Skeletal muscle satellite cell (primary cell): Measurements from ENCODE around the gene WNT7A.

Source experiments
- H3K27me3 ChIP-seq: 2 replicates; pipeline ENCODE4 v1.7.0; 2013; ENCODE audit warnings: low read length; ENCODE audit not compliant: control insufficient read depth, insufficient read depth
- H3K36me3 ChIP-seq: 2 replicates; pipeline ENCODE4 v1.7.0; 2013; ENCODE audit warnings: mild to moderate bottlenecking, control low read depth, low read length; ENCODE audit not compliant: insufficient read depth
- H3K4me1 ChIP-seq: 2 replicates; pipeline ENCODE4 v1.7.0; 2013; ENCODE audit warnings: low read length; ENCODE audit not compliant: control insufficient read depth, insufficient read depth
- H3K4me2 ChIP-seq: 2 replicates; pipeline ENCODE4 v1.7.0; 2013; ENCODE audit warnings: mild to moderate bottlenecking, low read length
- H3K4me3 ChIP-seq: 2 replicates; pipeline ENCODE4 v1.7.0; 2013; ENCODE audit warnings: low read length
- H3K9ac ChIP-seq: 2 replicates; pipeline ENCODE4 v1.7.0; 2013; ENCODE audit warnings: mild to moderate bottlenecking, low read depth, low read length, moderate library complexity
- H3K9me3 ChIP-seq: replicated peaks from 2 replicates; pipeline ENCODE4 v1.7.0; 2013; ENCODE audit warnings: mild to moderate bottlenecking, control low read depth, low read length

WNT7A gene

GRCh38 chr3:13831386-13831996 lies 48.4 kb downstream of the WNT7A start:
- Histone ChIP-seq H3K4me2 (no peak overlapping the region), H3K27me3 (no peaks in the 10 kb centered on the region), H3K4me3 (no peak overlapping the region), H3K36me3 (no peaks in the 10 kb centered on the region), H3K9me3 (peaks cover 21% of the 10 kb centered on the region), H3K4me1 (no peaks in the 10 kb centered on the region), H3K9ac (no peak overlapping the region)

GRCh38 chr3:13829311-13829710 lies 50.6 kb downstream of the WNT7A start:
- no peaks in the 10 kb centered on the region for H3K36me3 ChIP-seq
- H3K9me3 ChIP-seq: peaks cover 22% of the 10 kb centered on the region
- H3K4me2 ChIP-seq: no peak overlapping the region
- H3K9ac ChIP-seq: no peak overlapping the region
- H3K4me1 ChIP-seq: no peaks in the 10 kb centered on the region
- H3K27me3 ChIP-seq: no peaks in the 10 kb centered on the region
- no peak overlapping the region for H3K4me3 ChIP-seq

GRCh38 chr3:13828501-13829265 lies 51.2 kb downstream of the WNT7A start:
- Histone ChIP-seq H3K36me3 (no peaks in the 10 kb centered on the region), H3K4me1 (no peaks in the 10 kb centered on the region), H3K4me2 (no peak overlapping the region), H3K27me3 (no peaks in the 10 kb centered on the region), H3K4me3 (no peak overlapping the region), H3K9ac (no peak overlapping the region), H3K9me3 (peaks cover 22% of the 10 kb centered on the region)

- Histone ChIP-seq H3K27me3 (no peaks in the 10 kb centered on the region), H3K9me3 (peaks cover 26% of the 10 kb centered on the region), H3K4me2 (no peak overlapping the region), H3K4me1 (no peaks in the 10 kb centered on the region), H3K36me3 (no peaks in the 10 kb centered on the region), H3K4me3 (no peak overlapping the region), H3K9ac (no peak overlapping the region)
Observed at GRCh38 chr3:13827699-13828098, 52.2 kb downstream of the WNT7A start.

- no peaks in the 10 kb centered on the region for H3K4me1 ChIP-seq
- peaks cover 27% of the 10 kb centered on the region for H3K9me3 ChIP-seq
- no peaks in the 10 kb centered on the region for H3K27me3 ChIP-seq
- H3K9ac ChIP-seq: no peak overlapping the region
- H3K36me3 ChIP-seq: no peaks in the 10 kb centered on the region
- no peak overlapping the region for H3K4me2 ChIP-seq
- H3K4me3 ChIP-seq: no peak overlapping the region
Observed at GRCh38 chr3:13827256-13827655, 52.6 kb downstream of the WNT7A start.

GRCh38 chr3:13826672-13827071 lies 53.2 kb downstream of the WNT7A start:
- Histone ChIP-seq H3K4me1 (no peaks in the 10 kb centered on the region), H3K27me3 (no peaks in the 10 kb centered on the region), H3K9ac (no peak overlapping the region), H3K9me3 (peaks cover 28% of the 10 kb centered on the region), H3K36me3 (no peaks in the 10 kb centered on the region), H3K4me2 (no peak overlapping the region), H3K4me3 (no peak overlapping the region)

- Histone ChIP-seq H3K4me3 (no peak overlapping the region), H3K4me1 (no peaks in the 10 kb centered on the region), H3K4me2 (no peak overlapping the region), H3K9ac (no peak overlapping the region), H3K9me3 (peaks cover 30% of the 10 kb centered on the region), H3K27me3 (no peaks in the 10 kb centered on the region), H3K36me3 (no peaks in the 10 kb centered on the region)
Observed at GRCh38 chr3:13825821-13826220, 54.0 kb downstream of the WNT7A start.

GRCh38 chr3:13825311-13825579 lies 54.6 kb downstream of the WNT7A start:
- Histone ChIP-seq H3K4me1 (no peaks in the 10 kb centered on the region), H3K4me2 (no peak overlapping the region), H3K36me3 (no peaks in the 10 kb centered on the region), H3K9me3 (peaks cover 35% of the 10 kb centered on the region), H3K27me3 (no peaks in the 10 kb centered on the region), H3K4me3 (no peak overlapping the region), H3K9ac (no peak overlapping the region)

- Histone ChIP-seq H3K4me1 (no peaks in the 10 kb centered on the region), H3K36me3 (no peaks in the 10 kb centered on the region), H3K4me3 (no peak overlapping the region), H3K9me3 (peaks cover 32% of the 10 kb centered on the region), H3K27me3 (no peaks in the 10 kb centered on the region), H3K4me2 (no peak overlapping the region), H3K9ac (no peak overlapping the region)
Observed at GRCh38 chr3:13824521-13825310, 55.2 kb downstream of the WNT7A start.

GRCh38 chr3:13823692-13824091 lies 56.2 kb downstream of the WNT7A start:
- H3K4me2 ChIP-seq: no peak overlapping the region
- no peaks in the 10 kb centered on the region for H3K27me3 ChIP-seq
- H3K9ac ChIP-seq: no peak overlapping the region
- no peaks in the 10 kb centered on the region for H3K36me3 ChIP-seq
- H3K4me3 ChIP-seq: no peak overlapping the region
- H3K9me3 ChIP-seq: peaks cover 29% of the 10 kb centered on the region
- H3K4me1 ChIP-seq: no peaks in the 10 kb centered on the region

GRCh38 chr3:13822871-13823585 lies 56.8 kb downstream of the WNT7A start:
- Histone ChIP-seq H3K4me3 (no peak overlapping the region), H3K9me3 (peaks cover 29% of the 10 kb centered on the region), H3K27me3 (no peaks in the 10 kb centered on the region), H3K36me3 (no peaks in the 10 kb centered on the region), H3K4me2 (no peak overlapping the region), H3K4me1 (no peaks in the 10 kb centered on the region), H3K9ac (no peak overlapping the region)
